GM18909 (cell line): ENCODE results near the gene OXCT1.
A peak's percentile ranks its signal among the peaks of the same experiment; 100 is the strongest.
"Not testable (repeated sequence)": the region's sequence is repeated elsewhere in the genome, so short reads cannot be mapped to it uniquely, and the experiment has no call there.

Experiments used
- ATAC-seq: cut with Tn5 transposase; IDR thresholded peaks from one replicate; pipeline ENCODE4 v1.9.1; 2021; ENCODE audit warnings: mild to moderate bottlenecking; ENCODE audit not compliant: unreplicated experiment, poor library complexity

Gene OXCT1

GRCh38 chr5:41788941-41789368 lies 81.3 kb downstream of the OXCT1 start:
- no peak for ATAC-seq

- peak; percentile 44 for ATAC-seq
Observed at GRCh38 chr5:41787265-41787664, 83.0 kb downstream of the OXCT1 start.

GRCh38 chr5:41785061-41785460 lies 85.2 kb downstream of the OXCT1 start:
- no peak for ATAC-seq

GRCh38 chr5:41778410-41778809 lies 91.8 kb downstream of the OXCT1 start:
- no peak for ATAC-seq

- no peak for ATAC-seq
Observed at GRCh38 chr5:41776435-41776834, 93.8 kb downstream of the OXCT1 start.

- no peak for ATAC-seq
Observed at GRCh38 chr5:41773799-41774198, 96.4 kb downstream of the OXCT1 start.

- ATAC-seq, result peak; percentile 55
Observed at GRCh38 chr5:41772785-41773442, 97.3 kb downstream of the OXCT1 start.

- no peak for ATAC-seq
Observed at GRCh38 chr5:41772056-41772455, 98.2 kb downstream of the OXCT1 start.

GRCh38 chr5:41770799-41771198 lies 99.4 kb downstream of the OXCT1 start:
- ATAC-seq, result peak; percentile 91

GRCh38 chr5:41768692-41769091 lies 101.5 kb downstream of the OXCT1 start:
- ATAC-seq, result no peak

GRCh38 chr5:41764650-41765049 lies 105.6 kb downstream of the OXCT1 start:
- no peak for ATAC-seq

- peak; percentile 45 for ATAC-seq
Observed at GRCh38 chr5:41763574-41763973, 106.7 kb downstream of the OXCT1 start.

GRCh38 chr5:41763081-41763480 lies 107.1 kb downstream of the OXCT1 start:
- peak; percentile 63 for ATAC-seq

- ATAC-seq, result no peak
Observed at GRCh38 chr5:41762426-41762825, 107.8 kb downstream of the OXCT1 start.

GRCh38 chr5:41761663-41762062 lies 108.6 kb downstream of the OXCT1 start:
- no peak for ATAC-seq

- ATAC-seq, result no peak
Observed at GRCh38 chr5:41755705-41756104, 114.5 kb downstream of the OXCT1 start.

- peak; percentile 80 for ATAC-seq
Observed at GRCh38 chr5:41754857-41755256, 115.4 kb downstream of the OXCT1 start.

GRCh38 chr5:41751867-41752266 lies 118.4 kb downstream of the OXCT1 start:
- no peak for ATAC-seq

GRCh38 chr5:41748631-41749030 lies 121.6 kb downstream of the OXCT1 start:
- ATAC-seq, result peak; percentile 99

- no peak for ATAC-seq
Observed at GRCh38 chr5:41747708-41748107, 122.5 kb downstream of the OXCT1 start.

- no peak for ATAC-seq
Observed at GRCh38 chr5:41747301-41747700, 122.9 kb downstream of the OXCT1 start.

GRCh38 chr5:41742608-41743007 lies 127.6 kb downstream of the OXCT1 start:
- ATAC-seq, result not testable (repeated sequence)
